Lung (tissue), 12 donors: ENCODE measurements around the gene APEX1. TPM values are rescaled to one million over a fixed set of nuclear protein-coding genes. Genes with fewer than 3 reads are reported as not detected.

Experiments used
- ATAC-seq: fragments of 200-7000 bp; cut with Tn5 transposase; one replicate; pipeline ENCODE4 v1.9.1; 2020; ENCODE audit warnings: moderate number of reproducible peaks; ENCODE audit not compliant: insufficient read depth, low FRiP score
- DNase-seq, 3 donors: peaks; one replicate each; pipeline ENCODE4 v3.0.0-alpha.2; 2013 to 2017
- H3K27ac ChIP-seq, 2 donors: one replicate each; pipeline ENCODE4 v1.5.1; 2013; ENCODE audit warnings: mild to moderate bottlenecking in 2 of 2, moderate library complexity in 2 of 2, control low read depth in 1 of 2, inconsistent platforms in 1 of 2, low read depth in 1 of 2, low read length in 1 of 2
- H3K27me3 ChIP-seq, 3 donors: one replicate each; pipeline ENCODE4 v1.5.1; 2013; ENCODE audit warnings: low read length in 2 of 3; ENCODE audit not compliant: control insufficient read depth in 3 of 3, insufficient read depth in 3 of 3
- H3K36me3 ChIP-seq, 4 donors: one replicate each; pipeline ENCODE4 v1.5.1; 2013; ENCODE audit warnings: low read length in 4 of 4, mild to moderate bottlenecking in 1 of 4, moderate library complexity in 1 of 4; ENCODE audit not compliant: control insufficient read depth in 4 of 4, insufficient read depth in 4 of 4
- H3K4me1 ChIP-seq, 5 donors: one replicate each; pipeline ENCODE4 v1.5.1; 2013; ENCODE audit warnings: low read length in 5 of 5, mild to moderate bottlenecking in 2 of 5, moderate library complexity in 1 of 5; ENCODE audit not compliant: control insufficient read depth in 5 of 5, insufficient read depth in 5 of 5
- H3K4me3 ChIP-seq: one replicate; pipeline ENCODE4 v1.5.1; 2013; ENCODE audit warnings: mild to moderate bottlenecking, control low read depth, moderate library complexity
- H3K9ac ChIP-seq, 2 donors: one replicate each; pipeline ENCODE4 v1.5.1; 2013; ENCODE audit warnings: low read length in 2 of 2, control low read depth in 1 of 2; ENCODE audit not compliant: insufficient read depth in 1 of 2
- H3K9me3 ChIP-seq, 4 donors: one replicate each; pipeline ENCODE4 v1.5.1; 2013; ENCODE audit warnings: low read length in 3 of 4, mild to moderate bottlenecking in 1 of 4, moderate library complexity in 1 of 4; ENCODE audit not compliant: control insufficient read depth in 4 of 4, insufficient read depth in 3 of 4
- CTCF ChIP-seq: IDR thresholded peaks from 2 replicates; pipeline ENCODE4 v1.5.1; 2012; ENCODE audit warnings: mild to moderate bottlenecking; ENCODE audit errors: control extremely low read depth, extremely low read depth
- WGBS, 2 donors: extraction: QIAGEN DNeasy Blood & Tissue Kit; methylation state at CpG; one replicate each; pipeline ENCODE4 v1.1.7; 2013; 5-methylcytosine and 5-hydroxymethylcytosine counted together
- polyA plus RNA-seq, 2 donors: library from polyadenylated mRNA; stranded (reverse); fragments of 200-250 nt; gene quantifications; one replicate each; pipeline ENCODE4 v1.2.1, GENCODE V29; 2013
- total RNA-seq, 2 donors: library from RNA; depleted of rRNA in 1 of 2; stranded (reverse); fragments of >200 nt in 1 of 2; gene quantifications; one replicate each; pipeline ENCODE4 v1.2.1, GENCODE V29; 2014 to 2021
- donor health status: control.
- donor health status: control.
- donor health status: Bipolar disorder and iron deficiency.
- donor health status: healthy.
- donor health status: DM: yes; HTN: yes; CAD: no.

The APEX1 gene
- total and polyA plus RNA-seq, 4 donors = 66.2 to 159 (median 120) TPM

- peaks cover 0 to 6% (median 5%) of the 10 kb centered on the region in 5 donors for H3K4me1 ChIP-seq
- 91 to 92% methylated on average over 2 of the region's 2 CpGs for WGBS, 2 donors
- H3K9ac ChIP-seq = no peak overlapping the region
- no peak for TF ChIP-seq CTCF
- no peaks in the 10 kb centered on the region for H3K36me3 ChIP-seq
- no peaks in the 10 kb centered on the region for H3K9me3 ChIP-seq
- no peaks in the 10 kb centered on the region for H3K27me3 ChIP-seq
- H3K4me3 ChIP-seq = no peak overlapping the region
- no peak for ATAC-seq
- no peak overlapping the region for H3K27ac ChIP-seq
- no peak for DNase-seq
Measured at GRCh38 chr14:20418501-20418909, 36.5 kb upstream of the APEX1 start.

GRCh38 chr14:20419419-20419818 is 35.6 kb upstream of the APEX1 start:
- Histone ChIP-seq H3K4me3 (no peak overlapping the region), H3K27ac (no peak overlapping the region), H3K36me3 (no peaks in the 10 kb centered on the region), H3K27me3 (no peaks in the 10 kb centered on the region), H3K9ac (no peak overlapping the region), H3K4me1 (peaks cover 0 to under 1% (median 0%) of the 10 kb centered on the region in 5 donors), H3K9me3 (no peaks in the 10 kb centered on the region)
- WGBS, 2 donors = 75 to 78% methylated on average over 1 of the region's 1 CpG
- ATAC-seq (no peak), DNase-seq (no peak)
- no peak for TF ChIP-seq CTCF

GRCh38 chr14:20421267-20421666 is 33.8 kb upstream of the APEX1 start:
- Histone ChIP-seq H3K9ac (no peak overlapping the region), H3K27ac (no peak overlapping the region)

More at GRCh38 chr14:20421267-20421666, 33.8 kb upstream of the APEX1 start:
- Histone ChIP-seq H3K4me1 (no peaks in the 10 kb centered on the region), H3K9me3 (no peaks in the 10 kb centered on the region), H3K27me3 (no peaks in the 10 kb centered on the region), H3K4me3 (no peak overlapping the region), H3K36me3 (no peaks in the 10 kb centered on the region)
- WGBS, 2 donors = 47 to 60% methylated on average over 2 of the region's 2 CpGs
- no peak for DNase-seq
- ATAC-seq = no peak
- no peak for TF ChIP-seq CTCF
